ENCODE measurements around the gene NT5C3A.
"Not testable (repeated sequence)": the region's sequence is repeated elsewhere in the genome, so short reads cannot be mapped to it uniquely, and the experiment has no call there.

Gene NT5C3A

GRCh38 chr7:32966489-32967267 is 95.9 kb downstream of the NT5C3A start:
- DNase-seq: not testable (repeated sequence)

- DNase-seq: not testable (repeated sequence)
Observed at GRCh38 chr7:32964461-32965159, 98.0 kb downstream of the NT5C3A start.
